HG03095 (cell line): ENCODE data around the gene IL1RN.

Source experiments
- ATAC-seq: cut with Tn5 transposase; IDR thresholded peaks from one replicate; pipeline ENCODE4 v1.9.1; 2021; ENCODE audit warnings: moderate library complexity; ENCODE audit not compliant: unreplicated experiment

Gene IL1RN

DNA sequence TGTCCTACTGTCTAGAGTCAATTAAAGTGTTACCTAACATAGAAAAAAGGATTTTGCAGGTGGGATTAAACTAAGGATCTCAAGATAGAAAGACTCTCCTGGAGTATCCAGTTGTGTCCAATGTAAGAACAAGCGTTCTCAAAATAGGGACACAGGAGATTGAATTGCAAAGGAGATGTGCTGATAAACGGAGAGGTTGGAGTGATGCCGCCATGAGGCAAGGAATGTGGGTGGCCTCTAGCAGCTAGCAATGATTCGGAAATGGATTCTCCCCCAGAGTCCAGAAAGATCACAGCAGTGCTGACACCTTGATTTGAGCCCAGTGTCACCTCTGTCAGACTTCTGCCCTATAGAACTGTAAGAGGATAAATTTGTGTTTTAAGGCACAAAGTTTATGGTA, 24.1 kb upstream of the IL1RN start:
- ATAC-seq, result no peak

- no peak for ATAC-seq
Observed at GRCh38 chr2:113104054-113104611, 23.3 kb upstream of the IL1RN start.

DNA sequence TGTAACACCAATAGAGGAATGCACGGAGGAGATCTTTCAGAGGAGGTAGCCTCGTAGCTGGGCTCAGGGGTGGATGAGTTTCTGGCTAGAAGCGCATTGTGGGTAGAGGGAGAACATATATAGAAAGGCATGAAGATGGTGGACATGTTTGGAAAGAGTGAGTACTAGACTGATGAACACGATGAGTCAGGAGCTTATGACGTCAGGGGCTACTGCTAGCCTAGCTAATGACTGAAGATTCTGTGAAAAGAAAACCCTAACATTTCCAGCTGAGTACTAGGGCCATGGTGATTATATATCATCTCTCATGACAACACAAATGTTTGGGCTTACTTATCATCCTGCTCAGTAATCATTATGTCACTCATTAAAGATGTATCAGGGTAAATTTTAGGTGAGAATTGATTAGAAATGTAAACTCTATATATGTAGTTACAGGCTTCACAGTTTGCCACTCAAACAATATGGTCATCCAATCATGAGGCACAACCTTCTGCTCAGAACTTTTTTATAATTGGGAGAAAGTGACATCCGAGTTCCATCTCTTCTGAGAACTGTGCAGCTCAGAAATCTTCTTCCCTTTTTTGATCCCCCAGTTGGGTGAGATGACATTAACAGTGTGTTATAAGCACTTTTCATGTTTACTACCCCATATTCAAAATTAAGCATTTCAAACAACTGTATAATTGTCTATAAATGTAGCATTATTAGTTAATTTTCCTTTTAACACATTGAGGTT, 22.2 kb upstream of the IL1RN start:
- ATAC-seq, result no peak

GRCh38 chr2:113111121-113111520, 16.3 kb upstream of the IL1RN start:
- ATAC-seq, result no peak

DNA sequence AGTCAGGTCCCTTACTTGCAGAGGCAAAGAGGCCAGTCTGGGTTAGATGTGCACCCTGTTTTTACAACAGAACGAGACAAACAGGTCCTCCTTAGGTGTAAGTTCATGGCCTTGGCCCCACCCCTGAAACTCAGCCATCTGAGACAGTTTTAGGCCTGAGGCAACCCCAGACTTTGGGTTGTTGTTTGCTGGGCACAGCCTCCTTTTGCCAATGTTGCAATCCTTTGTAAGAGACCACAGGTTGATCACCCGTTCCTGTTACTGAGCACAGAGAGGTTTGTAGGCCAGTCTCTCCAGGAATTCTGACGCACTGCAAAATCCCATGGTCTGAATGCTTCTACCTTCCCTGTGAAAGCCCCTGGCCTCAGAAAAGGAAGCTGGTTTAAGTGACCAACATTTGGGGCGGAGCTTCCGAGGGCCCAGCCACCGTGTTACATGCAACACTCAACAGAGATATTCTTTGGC, 15.5 kb upstream of the IL1RN start:
- ATAC-seq, result no peak

DNA sequence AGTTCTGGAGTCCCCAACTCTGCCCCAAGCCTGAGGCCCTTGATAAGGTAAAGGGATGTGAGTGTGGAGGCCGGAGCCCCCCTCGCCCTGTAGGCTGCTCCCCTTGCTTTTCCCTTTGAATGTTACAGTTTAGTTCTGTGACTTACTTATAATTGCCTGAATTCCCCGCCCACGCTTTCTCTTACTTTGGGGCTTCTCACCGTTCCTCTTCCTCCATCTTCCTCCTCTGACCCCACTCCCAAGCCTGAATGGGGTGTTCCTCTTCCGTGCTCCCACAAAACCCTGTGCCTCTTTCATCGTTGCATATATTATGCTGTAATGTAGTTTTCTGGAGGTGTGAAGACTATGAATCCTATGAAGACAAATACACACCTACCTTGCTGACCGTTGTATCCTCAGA, 15.0 kb upstream of the IL1RN start:
- ATAC-seq, result no peak

DNA sequence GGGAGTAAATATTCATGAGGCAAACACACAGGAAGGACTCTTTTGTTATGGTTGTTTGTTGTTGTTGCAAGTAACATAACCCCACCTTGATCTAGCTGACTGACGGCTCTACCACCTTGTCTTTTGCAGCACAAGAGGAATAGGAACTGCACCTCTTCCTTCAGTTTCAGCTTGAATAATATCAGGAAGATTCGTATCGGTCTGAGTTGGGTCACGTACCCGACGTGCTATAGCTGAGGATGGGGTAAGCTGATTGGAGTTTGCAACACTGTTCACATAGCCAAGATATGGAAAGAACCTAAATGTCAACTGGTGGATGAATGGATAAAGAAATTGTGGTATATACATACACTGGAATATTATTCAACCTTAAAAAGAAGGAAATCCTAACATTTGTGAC, 14.5 kb upstream of the IL1RN start:
- no peak for ATAC-seq

DNA sequence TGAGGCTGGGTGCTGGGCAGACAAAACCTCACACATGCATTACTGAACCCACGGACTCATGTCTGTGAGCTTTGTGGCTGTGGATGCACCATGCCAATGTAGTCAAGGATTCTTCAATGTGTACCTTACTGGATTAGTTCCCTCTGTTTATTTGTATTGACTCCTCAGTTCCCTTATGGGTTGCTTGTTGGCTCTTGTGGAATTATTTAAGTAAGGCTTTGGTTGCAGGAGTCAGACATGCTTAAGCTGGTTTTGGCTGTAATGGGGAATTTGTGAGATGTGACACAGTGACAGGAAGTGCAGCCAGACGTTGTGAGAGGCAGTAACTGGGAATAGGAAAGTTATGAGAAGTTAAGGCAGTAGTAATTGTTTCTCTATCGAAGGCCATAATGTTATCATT, 13.6 kb upstream of the IL1RN start:
- no peak for ATAC-seq

- ATAC-seq, result no peak
Observed at GRCh38 chr2:113114224-113114945, 13.0 kb upstream of the IL1RN start.

GRCh38 chr2:113114996-113115395, 12.4 kb upstream of the IL1RN start:
- no peak for ATAC-seq

DNA sequence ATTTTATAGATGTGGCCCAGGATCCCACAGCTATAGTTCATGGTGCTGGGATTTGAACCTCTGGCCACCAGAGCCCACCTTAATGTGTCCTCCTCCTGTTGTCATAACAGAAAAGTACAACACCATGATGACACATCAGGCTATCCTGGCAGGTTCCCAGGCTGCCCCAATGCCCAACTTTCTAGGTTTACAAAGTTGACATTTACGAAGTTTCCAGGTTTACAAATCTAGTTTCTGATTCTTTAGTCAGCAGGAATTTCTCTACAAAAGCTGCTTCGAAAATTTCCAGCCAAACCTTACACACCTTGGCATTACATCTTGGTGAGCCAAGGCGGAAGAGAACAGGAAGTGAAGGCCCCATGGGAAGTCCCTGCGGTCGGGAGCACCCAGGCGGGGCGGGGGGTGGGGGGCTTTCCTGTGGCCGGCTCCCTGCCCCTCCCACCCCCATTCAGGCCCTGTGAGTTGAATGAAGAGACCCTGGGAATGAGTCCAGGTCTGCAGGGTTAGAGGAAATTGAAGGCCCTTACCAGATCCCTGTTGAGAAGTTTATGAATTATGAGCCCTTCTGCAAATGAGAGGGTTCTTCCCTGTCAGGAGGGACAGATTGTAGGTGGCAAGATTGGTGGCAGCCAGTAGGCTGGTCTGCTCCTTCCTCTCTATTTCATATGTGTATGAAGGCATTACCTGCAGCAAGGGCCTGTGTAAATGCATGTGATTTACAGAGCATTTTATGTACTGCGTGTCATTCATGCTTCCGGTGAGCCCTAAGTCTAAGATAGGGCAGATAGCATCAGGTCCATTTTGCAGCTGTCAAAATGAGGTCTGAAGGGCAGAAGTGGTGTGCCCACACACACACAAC, 11.1 kb upstream of the IL1RN start:
- ATAC-seq, result no peak

DNA sequence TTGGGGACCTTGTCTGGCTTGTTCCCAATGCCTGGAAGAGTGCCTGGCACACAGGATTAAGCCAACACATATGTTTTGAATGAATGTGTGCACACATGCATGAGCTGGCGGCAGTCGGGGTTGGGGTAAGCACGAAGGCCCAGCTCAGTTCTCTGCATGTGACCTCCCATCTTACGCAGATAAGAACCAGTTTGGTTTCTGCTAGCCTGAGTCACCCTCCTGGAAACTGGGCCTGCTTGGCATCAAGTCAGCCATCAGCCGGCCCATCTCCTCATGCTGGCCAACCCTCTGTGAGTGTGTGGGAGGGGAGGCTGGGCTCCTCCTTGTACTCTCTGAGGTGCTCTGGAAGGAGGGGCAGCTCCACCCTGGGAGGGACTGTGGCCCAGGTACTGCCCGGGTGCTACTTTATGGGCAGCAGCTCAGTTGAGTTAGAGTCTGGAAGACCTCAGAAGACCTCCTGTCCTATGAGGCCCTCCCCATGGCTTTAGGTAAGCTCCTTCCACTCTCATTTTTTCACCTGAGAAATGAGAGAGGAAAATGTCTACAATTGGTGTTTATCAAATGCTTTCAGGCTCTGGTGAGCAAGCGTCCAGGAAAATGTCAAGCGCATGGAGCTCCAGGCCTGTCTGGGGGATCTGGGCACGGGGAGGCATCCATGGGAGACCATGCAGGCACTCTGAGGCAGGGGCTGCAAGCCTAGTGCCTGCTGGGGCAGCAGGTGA, 9.7 kb upstream of the IL1RN start:
- ATAC-seq, result no peak

- no peak for ATAC-seq
Observed at GRCh38 chr2:113118263-113118657, 9.1 kb upstream of the IL1RN start.

GRCh38 chr2:113119111-113119510, 8.3 kb upstream of the IL1RN start:
- ATAC-seq, result no peak

GRCh38 chr2:113120861-113121260, 6.5 kb upstream of the IL1RN start:
- ATAC-seq, result no peak

DNA sequence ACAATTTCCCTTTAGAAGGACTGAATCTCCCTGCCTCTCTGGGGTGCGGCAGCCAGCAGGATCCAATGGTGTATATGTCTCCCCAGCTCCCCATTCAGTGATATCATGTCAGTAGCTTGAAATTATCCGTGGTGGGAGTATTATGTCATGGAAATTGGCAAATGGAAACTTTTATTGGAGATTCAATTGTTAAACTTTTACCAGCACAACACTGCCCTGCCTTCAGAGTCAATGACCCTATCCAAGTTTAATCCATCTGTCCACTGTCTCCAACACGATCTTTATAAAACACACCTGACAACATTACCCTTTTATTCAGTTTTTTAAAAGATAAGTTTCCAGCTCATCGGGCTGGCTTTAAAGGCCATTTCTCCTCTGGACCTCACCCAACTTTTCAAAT, 5.0 kb upstream of the IL1RN start:
- ATAC-seq, result no peak

DNA sequence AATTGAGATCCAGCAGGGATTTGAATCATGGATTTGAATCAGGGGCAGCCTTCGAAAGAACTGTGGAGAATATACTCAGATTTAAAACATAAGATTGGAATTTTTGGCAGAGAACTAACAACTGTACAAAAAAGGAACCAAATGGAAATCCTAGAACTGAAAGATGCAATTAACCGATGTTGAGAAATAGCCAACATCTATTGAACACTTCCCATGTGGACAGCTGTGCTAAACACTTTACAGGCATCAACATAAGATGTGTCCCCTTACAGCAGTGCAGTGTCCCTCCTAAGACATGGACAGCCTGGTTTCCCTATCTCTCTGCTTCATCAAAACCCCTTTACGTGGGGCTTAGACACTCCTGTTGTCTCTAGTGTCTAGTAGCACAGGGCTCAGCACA, 3.7 kb upstream of the IL1RN start:
- peak; percentile 12 for ATAC-seq

DNA sequence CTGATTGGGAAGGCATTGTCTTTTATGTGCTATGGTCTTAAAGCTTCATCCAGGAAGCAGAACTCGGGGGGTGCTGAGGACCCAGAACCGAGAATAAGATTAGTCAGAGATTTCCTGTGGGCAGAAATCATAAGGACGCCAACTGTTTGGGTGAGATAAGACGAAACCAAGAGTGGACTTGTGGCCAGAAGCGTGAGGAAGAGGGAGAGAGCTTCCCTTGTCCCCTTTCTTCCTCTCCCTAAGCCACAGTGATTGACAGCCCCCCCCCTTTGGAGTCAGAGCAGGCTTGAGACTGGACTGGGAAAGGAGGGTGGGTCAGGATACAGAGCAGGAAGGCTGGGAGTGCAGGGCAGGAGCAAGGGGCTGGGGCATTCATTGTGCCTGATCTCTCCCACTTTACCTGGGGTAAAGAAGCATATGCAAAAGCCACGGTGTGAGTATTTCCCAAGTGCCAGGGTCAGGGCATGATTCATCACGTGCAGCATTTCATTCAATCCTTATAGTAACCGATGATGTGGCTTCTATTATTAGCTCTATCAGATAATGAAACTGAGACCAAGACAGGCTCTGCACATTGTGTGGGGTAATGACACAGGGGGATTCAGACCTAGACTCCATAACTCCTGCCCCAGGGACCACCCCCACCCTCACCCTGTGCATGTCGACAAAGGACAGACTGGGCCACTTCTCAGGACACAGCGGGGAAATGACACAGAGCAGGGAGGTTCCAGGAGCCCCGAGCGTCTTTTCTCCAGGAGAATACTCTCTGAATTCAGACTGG, 3.0 kb upstream of the IL1RN start:
- ATAC-seq, result peak; percentile 54

GRCh38 chr2:113124984-113125855, 2.2 kb upstream of the IL1RN start:
- ATAC-seq, result no peak
